NCI-H345 (cell line): ENCODE results near the gene LRRC8C.
"Not testable (repeated sequence)": the region's sequence is repeated elsewhere in the genome, so short reads cannot be mapped to it uniquely, and the experiment has no call there.

Experiments
- DNase-seq: peaks from one replicate; lab custom pipeline; 2025; lab: John Stamatoyannopoulos, UW

Gene LRRC8C

DNA sequence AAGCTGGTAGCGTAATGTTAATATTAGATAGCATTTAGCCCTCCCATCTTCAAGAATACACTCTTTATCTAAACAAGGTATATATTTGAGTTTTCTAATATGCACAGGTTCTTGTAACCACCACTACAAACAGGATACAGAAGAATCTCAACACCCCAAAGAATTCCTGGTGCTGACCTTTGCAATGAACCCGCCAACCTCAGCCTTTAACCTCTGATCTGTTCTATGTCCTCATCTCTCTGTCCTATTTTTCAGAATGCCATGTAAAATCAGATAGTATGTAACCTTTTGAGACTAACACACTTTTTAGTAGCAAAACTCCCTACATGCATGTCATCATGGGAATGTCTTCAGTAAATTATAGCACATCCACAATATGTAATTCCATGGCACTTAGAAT, 71.1 kb downstream of the LRRC8C start:
- DNase-seq = no peak

DNA sequence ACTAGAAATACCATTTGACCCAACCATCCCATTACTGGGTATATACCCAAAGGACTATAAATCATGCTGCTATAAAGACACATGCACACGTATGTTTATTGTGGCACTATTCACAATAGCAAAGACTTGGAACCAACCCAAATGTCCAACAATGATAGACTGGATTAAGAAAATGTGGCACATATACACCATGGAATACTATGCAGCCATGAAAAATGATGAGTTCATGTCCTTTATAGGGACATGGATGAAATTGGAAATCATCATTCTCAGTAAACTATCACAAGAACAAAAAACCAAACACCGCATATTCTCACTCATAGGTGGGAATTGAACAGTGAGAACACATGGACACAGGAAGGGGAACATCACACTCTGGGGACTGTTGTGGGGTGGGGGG, 72.0 kb downstream of the LRRC8C start:
- not testable (repeated sequence) for DNase-seq

DNA sequence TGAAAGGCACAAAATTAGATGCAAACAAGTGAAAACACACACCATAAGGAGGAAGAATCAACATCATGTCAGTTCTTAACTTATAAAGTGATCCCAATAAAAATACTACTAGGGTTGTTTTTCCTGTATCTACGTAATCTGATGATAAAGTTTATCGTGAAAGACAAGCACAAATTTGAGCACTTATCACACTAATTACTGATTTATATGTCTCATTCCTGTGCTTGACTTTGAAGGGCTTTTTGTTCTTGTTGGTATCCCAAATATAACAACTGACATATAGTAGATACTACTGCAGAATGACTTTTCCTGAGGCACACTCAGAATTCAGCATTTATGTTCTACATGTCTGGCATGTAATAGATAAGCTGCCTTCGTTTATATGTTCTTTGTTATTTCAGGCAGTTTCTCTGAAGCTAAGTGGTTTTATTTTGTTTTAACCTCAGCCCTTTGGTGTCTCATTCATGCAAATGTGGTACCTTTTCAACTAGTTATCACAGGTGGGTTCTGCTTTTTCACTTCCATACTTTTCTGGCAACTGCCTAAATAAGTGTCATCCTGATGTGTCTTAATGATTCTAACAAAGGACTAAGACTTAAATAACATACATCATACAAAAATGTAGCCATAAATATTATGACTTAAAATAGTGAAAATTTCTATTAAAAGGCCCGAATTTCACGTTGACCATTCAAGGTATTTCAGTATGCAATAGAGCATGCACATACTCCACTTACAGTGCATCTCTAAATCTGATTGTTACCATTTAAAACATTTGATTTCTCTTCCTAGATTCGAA, 73.2 kb downstream of the LRRC8C start:
- no peak for DNase-seq

DNA sequence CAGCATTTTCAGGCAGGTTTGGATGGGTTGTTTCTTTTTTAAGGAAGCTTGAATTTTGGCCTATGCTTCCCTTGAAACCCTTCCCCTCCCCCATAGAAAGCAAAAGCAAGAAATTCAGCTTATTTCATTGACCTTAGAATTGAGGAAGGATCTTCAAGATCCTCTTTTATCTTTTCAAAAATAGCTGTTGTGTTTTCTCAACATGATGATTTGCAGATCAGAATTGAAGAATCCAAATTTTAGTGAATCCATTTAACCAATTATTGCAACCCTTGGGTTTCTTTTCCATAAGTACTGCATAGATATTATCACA, 73.7 kb downstream of the LRRC8C start:
- no peak for DNase-seq

DNA sequence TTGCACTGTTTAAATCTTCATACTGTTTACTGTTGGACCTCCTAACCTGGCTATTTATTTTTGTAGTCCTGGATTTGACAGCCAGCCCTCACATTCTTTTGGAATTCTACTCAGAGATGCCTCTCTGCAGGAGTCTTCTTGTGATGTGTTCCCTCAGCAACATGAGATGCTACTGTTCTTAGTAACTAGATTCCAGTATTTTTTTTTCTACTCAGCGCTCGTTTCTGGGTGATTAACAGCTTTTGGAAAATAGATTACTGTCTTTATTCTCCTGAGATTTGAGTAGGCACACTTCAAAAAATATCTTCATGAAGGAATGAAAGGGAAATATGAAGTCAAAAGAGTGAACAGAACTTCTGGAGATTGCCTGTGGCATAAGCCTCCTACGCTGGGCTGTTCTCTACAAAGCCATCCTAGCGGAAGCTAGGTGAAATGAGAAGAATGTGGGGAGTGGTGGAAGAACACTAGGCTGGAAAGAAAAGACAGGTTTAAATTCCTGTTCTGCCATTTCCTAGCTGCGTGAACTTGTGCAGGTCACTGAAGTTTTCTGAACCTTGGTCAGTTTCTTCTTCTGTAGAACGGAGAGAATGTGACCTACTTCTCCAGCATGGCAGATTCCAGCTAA, 75.9 kb downstream of the LRRC8C start:
- DNase-seq = no peak

DNA sequence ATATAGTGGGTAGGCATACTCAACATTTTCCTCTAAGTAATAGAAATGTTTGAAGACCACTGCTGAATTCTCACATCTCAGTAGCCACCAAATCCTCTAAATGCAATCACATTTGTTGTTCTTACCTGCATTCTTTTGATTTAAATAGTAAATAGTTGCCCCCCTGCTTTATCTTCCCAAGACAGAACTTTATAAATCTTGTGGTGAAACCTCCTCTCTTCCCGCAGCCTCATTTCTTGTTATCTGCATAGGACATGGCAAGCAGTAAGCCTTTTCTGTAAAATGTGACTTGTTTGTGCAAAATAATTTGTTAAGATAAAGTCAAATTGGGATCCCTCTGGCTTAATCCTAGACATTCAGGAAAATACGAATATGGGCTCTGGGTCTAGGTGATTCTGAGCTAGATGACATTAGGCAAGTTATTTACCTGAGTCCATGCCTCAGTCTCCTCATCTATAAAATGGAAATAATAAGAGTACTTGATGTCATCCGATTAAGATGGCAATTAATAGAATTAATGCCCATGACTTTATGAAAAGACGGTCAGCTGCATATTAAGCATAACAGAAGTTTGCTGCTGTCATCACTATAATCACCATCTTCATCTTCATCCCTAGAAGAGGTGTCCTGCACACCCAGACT, 77.7 kb downstream of the LRRC8C start:
- no peak for DNase-seq

DNA sequence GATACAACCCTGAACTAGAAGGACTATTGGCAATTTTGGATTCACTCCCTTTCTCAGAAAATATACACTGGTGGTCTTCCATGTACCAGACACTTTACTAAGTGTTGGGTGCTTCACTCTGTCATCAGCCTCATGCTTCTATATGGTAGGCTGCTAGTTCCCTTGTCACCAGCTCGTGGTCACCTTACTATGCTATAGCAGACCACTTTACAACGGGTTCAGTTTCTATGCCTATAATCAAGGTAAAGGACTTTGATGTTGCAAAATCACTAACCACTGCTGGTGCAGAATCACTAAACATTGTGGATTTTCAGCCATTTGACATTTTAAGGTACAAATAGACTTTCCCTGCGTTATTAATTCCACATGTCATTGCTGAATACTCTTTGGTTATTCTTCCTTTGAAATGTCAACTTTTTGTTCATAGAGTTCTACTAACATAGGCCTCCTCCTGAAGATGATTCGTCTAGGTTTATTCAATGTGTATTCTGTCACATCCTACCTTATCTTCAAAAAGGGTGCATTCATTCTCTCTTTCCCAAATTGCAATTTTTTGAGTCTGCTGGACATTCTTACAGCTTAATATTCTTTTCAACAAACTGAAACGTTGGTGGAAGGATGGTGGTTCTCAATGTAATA, 78.3 kb downstream of the LRRC8C start:
- DNase-seq = no peak

DNA sequence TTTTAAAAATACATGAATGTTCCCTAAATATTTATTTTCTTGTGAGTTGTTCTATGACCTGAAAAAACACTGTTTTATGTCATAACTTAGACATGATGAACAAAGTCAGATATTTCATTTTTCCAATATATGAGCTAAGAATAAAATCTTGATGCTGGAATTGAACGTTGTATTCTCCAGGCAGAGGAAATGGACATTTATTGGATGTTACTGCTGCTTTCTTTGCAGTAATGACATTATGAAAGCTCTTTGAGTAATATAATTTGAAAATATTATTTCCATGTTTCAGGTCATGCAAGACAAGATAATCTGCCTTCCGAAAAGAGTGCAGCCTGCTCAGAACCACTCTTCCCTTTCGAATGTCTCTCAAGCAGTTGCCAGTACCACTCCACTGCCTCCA, 79.5 kb downstream of the LRRC8C start:
- DNase-seq = no peak

DNA sequence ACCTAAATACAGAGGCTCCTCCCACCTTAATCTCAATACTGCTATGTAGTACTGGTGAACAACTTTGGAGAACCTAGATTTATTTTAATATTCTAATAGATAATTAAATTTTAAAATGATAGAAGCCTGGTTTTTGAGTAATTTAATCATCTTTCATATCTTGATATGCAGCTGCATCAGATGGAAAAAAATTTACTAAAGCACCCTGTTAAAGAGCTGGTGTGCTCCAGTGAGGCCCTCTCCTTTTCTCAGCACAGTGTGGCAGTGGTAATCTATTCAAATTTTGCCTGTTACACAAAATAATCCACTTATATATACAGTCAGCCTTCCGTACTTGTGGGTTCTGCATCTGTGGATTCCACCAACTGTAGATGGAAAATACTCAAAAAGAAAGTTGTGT, 82.8 kb downstream of the LRRC8C start:
- no peak for DNase-seq

DNA sequence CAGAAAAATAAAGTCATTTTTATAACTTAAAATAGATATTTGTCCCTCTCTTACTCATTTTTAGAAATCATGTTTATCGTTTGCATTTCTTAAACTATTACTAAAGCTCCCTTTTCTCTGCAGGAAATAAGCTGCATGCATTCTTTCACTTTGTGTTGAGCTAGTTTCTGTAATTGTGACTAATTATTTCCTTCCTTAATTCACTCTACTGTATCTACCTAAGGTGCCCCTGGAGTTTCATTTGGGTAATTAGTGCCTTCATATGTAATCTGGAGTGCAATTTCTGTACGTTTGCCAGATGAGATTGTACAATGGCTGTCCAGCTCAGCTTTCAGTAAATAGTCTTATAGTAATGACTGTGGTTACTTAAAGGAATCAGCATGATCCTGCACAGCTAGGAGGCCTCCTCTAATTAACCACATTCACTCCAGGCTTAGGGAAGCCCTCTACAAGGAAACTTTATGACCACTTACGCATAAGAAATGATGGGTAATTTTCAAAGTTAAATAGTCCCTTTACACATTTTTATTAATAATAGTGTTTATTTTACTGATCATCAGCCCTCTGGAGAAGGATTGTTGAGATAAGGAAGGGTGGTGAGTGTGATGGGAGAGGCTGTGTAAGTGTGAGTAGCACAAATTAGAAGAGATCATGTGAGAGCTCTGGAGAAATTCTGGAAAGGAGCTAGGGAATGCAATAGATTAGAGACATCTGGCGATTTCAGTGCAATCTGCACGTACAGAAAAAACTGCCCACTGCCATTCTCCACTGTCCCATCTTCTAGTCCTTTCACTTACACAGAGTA, 86.8 kb downstream of the LRRC8C start:
- no peak for DNase-seq

DNA sequence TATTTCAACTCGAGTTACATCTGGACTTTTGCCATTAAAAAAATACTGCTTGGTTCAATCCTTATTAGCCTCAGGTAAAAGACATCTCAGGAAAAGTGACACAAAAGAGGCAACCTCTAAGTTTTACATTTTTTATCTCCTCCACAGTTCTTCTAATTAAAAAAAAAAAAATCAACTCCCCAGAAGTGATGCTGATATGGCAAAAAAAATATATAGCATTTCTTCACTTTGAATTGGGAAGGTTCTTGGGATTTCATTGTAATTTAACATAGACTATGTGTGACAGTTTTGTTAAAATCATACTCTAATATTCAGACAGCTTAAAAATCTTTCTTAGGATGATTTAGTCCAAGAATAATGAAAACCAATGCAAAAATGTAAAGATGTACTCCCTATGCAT, 87.9 kb downstream of the LRRC8C start:
- DNase-seq = no peak

DNA sequence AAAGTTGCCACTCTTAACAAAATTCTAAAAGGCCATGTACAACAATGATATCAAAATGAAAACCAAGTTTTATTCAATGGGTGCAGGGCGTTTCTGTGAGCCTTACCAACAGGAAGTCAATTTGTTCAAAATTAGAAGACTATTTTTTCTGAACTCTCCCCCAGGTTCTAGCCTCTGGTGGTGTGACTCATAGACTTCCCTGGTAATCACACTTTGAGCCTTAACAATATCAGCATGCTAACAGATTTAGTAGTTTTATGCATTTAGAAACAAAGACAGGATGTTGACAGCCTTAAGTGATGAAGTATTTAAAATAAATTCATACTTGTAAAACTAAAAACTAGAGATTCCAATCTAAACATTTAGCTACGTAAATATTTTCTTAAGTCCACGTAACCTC, 88.4 kb downstream of the LRRC8C start:
- DNase-seq = no peak

DNA sequence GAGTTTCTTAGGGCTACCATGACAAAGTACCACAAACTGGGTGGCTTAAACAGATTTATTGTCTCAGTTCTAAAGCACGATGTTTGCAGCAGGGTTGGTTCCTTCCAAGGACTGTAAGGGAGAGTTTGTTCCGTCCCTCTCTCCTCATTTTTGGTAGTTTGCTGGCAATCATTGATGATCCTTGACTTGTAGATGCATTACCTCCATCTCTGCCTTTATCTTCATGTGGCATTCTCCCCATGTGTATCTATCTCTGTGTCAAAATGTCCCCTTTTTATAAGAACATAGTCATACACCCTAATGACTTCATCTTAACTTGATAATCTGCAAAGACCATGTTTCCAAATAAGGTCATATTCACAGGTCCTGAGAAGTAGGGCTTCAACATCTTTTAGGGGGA, 90.2 kb downstream of the LRRC8C start:
- DNase-seq = no peak

DNA sequence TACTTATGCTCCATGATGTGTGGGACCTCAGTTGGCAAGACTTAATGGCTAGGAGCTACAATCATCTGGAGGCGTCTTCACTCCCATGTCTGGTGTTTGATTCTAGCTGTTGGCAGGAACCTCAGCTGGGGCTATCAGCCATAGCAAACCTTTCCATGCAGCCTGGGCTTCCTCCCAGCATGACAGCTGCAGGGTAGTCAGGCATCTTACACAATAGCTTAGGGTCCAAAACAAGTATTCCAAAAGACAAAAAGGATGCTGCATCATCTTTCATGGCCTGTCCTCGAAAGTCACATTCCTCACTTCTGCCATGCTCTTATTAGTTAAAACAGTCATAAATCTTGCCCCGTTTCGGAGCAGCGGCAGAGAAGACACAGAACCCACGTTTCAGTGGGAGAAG, 90.9 kb downstream of the LRRC8C start:
- no peak for DNase-seq

DNA sequence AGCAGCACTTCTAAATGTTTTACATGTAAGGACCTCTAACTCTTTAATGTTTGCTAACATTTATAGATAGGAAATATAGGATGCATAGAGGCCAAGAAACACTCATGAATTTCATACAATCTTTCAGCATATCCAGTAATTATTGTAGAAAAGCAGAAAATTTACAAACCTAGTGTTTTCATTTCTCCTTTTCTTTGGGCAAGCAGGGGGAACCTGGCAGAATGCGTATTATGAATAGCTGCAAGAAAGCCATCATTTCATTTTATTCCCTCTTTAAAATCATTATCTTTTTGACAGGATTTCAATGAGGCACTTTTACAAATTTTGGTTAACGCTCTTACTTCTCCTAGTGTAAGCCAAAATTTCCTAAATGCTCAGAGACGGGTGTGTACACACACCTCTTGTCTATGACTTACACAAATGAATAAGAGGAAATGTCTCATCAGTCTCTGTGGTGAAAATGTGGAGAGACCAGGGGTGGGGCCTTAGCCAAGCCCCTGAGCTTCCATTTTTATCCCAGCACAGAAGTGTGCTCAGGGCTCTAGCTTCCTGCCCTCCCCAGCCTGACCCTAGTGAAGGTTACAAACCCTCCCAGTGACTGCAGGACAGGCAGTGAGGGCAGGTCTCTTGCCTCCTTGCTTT, 91.6 kb downstream of the LRRC8C start:
- DNase-seq = no peak

DNA sequence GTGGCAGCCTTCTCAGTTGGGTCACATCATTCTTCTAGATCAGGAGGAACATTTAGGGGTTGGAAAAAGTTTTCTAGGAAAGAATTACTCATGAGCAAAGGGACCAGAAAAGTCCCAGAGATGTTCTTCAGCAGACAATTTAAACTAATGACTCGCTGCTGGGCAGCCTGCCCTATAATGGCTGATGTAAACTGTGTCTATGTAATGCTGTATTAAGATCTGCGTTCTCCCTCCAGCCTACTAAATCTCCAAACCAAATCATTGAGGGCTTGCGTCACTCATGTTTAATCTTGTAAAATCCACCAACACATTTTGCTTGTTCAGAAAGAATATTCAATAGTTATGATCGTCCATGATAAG, 92.1 kb downstream of the LRRC8C start:
- no peak for DNase-seq

DNA sequence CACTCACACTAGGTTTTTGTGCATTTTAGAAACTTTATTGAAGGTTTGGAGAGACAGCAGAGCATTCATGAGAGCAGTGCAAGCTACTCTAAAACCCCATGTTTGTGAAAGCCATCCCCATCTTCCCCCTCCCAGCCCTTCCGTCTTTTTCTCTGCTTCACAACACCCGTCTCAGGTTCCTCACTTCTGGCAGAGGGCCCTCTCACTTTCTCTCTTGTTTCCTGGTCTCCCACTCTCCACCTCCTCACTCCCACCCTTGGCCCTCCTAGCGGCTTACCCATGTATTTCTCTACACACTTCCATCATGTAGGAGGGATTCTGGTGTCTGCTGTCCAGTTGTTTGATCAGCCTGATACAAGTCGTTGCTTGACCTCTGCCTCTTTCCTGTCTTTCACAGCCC, 92.7 kb downstream of the LRRC8C start:
- no peak for DNase-seq

DNA sequence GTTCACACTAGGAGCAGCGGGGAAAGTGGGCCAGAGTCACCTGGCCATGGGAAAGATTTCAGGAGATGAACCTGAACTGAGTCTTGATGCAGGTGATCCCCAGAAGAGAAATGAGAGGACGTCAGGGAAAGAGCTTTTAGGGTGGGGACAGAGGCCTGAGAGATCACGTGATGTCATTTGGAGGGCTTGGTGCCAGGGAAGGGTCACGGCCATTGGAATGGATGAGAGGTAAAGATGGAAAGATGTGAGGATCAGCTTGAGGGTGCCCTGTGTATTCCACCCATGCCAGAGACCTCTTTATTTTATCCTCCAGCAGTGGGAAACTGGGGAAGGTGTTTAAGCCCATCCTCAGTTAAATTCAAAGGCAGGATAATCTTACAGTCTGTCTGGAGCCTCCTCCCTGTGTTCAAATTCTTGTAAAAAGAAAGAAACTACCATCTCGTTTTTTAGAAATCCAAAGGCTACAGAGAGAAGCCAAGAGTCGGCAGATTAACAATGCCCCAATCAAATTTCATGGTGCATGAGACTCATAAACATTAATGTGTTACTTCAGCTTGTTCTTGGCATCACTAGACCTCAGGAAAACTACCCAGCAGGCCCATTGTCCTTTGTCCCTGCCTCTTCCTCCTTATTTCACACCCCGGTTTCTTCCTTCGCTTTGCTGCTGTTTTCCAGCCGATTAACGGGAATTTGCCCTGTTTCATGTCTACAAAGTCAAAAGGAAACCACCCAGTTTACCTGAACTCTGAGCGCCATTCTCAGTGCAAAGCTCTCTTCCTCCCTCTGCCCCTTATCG, 94.8 kb downstream of the LRRC8C start:
- no peak for DNase-seq

DNA sequence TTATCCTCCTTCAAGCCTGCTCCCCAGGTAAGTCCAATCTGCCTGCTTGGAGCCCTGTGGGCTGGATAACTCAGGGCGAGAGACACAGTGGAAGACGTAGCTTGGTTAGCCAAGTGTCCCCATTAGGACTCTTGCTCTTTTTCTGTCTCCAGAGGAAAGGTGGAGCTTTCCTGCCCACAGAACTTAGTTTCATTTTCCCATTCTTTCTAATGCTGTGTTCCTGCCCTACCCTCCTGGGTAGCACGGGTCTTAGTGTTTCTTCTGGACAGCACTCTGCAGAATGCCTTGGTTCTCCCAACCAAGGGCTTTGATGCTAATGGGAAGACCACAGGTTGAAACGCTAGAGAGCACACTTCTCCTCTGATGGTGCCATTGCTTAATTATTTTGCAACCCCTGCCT, 95.5 kb downstream of the LRRC8C start:
- no peak for DNase-seq

DNA sequence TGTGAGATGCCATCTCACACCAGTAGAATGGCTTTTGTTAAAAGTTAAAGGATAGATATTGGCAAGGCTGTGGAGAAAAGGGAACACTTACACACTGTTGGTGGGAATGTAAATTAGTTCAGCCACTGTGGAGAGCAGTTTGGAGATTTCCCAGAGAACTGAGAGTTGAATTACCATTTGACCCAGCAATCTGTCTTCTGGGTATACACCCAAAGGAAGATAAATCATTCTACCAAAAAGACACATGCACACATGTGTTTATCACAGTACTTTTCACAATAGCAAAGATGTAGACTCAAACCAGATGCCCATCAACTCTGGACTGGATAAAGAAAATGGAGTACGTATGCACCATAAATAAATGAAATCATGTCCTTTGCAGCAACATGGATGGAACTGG, 99.3 kb downstream of the LRRC8C start:
- DNase-seq = no peak

DNA sequence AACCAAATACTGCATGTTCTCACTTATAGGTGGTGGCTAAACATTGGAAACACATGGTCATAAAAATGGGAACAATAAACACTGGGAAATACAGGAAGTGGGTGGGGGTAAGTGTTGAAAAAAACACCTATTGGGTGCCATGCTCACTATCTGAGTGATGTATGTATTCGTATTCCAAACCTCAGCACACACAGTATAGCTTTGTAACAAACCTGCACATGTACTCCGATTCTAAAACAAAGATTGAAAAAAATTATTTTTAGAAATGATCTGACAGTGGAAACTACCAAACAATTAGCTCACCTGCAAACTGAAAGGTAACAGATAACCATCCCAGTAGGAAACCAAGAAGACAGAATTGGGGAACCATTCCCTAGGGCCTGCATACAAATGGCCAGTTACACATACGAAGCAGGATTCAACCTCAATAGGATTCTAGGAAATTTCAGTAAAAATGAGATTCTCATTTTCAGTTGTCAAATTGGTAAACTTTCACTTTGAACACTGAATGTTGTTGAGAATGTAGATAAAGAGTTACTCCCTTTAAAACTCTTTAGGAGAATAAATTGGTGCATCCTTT, 99.8 kb downstream of the LRRC8C start:
- no peak for DNase-seq
